HCT116 (cell line): ENCODE results near the gene MACF1. TPM values are rescaled to one million over a fixed set of nuclear protein-coding genes. Genes with fewer than 3 reads are reported as not detected.

Source experiments
- ATAC-seq: fragments of 200-7000 bp; cut with Tn5 transposase; 2 replicates; pipeline ENCODE4 v1.9.1; 2020; ENCODE audit warnings: mild to moderate bottlenecking, moderate library complexity
- BruUV-seq: library from RNA; stranded (reverse); fragments of 400-500 nt; replicated peaks from 2 replicates; lab custom pipeline; 2021; lab: Mats Ljungman, UMichigan
- CTCF ChIA-PET: fragments of 300-600 bp; sonication (Branson Sonifier 250); formaldehyde crosslinking; loops from one replicate; lab custom pipeline; 2021; ENCODE audit warnings: antibody characterized with exemption; lab: Charles Lee
- POLR2A ChIA-PET: fragments of 300-600, 350-600 bp; sonication (Branson Sonifier 250); formaldehyde crosslinking; loops from one replicate; lab custom pipeline; 2021; ENCODE audit warnings: antibody characterized with exemption; lab: Charles Lee
- RAD21 ChIA-PET, 2 experiments: fragments of 300-600 bp; sonication (Branson Sonifier 250); formaldehyde crosslinking; loops; one replicate each; lab custom pipeline; 2023; ENCODE audit warnings: low total read pairs in 2 of 2; ENCODE audit not compliant: uncharacterized antibody in 2 of 2, unreplicated experiment in 2 of 2, low non-redundant PET in 1 of 2; lab: Charles Lee
- DNase-seq: peaks from one replicate; pipeline ENCODE4 v3.0.0-alpha.2; 2010; ENCODE audit warnings: low read depth, low spot score
- H2AFZ ChIP-seq: fragments of 200-600 bp; shearing (Covaris generic), sonication (generic); 2 replicates; pipeline ENCODE4 v1.6.1; 2017; ENCODE audit warnings: low read depth, mixed run types, mixed read lengths, antibody characterized with exemption, low read length; ENCODE audit not compliant: poor library complexity, severe bottlenecking
- H3K27ac ChIP-seq: 2 replicates; pipeline ENCODE4 v1.5.1; 2012; ENCODE audit warnings: low read depth, low read length
- H3K27me3 ChIP-seq: fragments of 200-600 bp; sonication (generic); 2 replicates; pipeline ENCODE4 v1.6.1; 2016; ENCODE audit warnings: mixed run types, low read length, mixed read lengths; ENCODE audit not compliant: insufficient read depth
- H3K36me3 ChIP-seq, 2 experiments: fragments of 200-500 bp in 1 of 2; fragments of 200-600 bp in 1 of 2; sonication (Bioruptor generic) in 1 of 2; sonication (generic) in 1 of 2; 2 replicates each; pipeline versions ENCODE4 v1.5.1 to v1.6.1; 2014 to 2016; ENCODE audit warnings: low read length in 2 of 2, inconsistent platforms in 1 of 2, mixed read lengths in 1 of 2, mixed run types in 1 of 2; ENCODE audit not compliant: insufficient read depth in 2 of 2, control insufficient read depth in 1 of 2
- H3K4me1 ChIP-seq, 2 experiments: fragments of 200-600 bp in 1 of 2; sonication (generic) in 1 of 2; 2 replicates each; pipeline versions ENCODE4 v1.5.1 to v1.6.1; 2012 to 2017; ENCODE audit warnings: low read length in 2 of 2, inconsistent platforms in 1 of 2, mild to moderate bottlenecking in 1 of 2, mixed read lengths in 1 of 2, mixed run types in 1 of 2, moderate library complexity in 1 of 2; ENCODE audit not compliant: insufficient read depth in 2 of 2, control insufficient read depth in 1 of 2
- H3K4me2 ChIP-seq: fragments of 200-600 bp; sonication (generic); 2 replicates; pipeline ENCODE4 v1.6.1; 2017; ENCODE audit warnings: mixed run types, low read length, mixed read lengths
- H3K4me3 ChIP-seq, 2 experiments: fragments of 200-600 bp in 1 of 2; sonication (generic) in 1 of 2; replicated peaks in 1 of 2; 2 replicates each; pipeline ENCODE4 v1.5.1; 2011 to 2016; ENCODE audit warnings: low read length in 2 of 2, control low read depth in 1 of 2, low read depth in 1 of 2, mild to moderate bottlenecking in 1 of 2, mixed read lengths in 1 of 2, mixed run types in 1 of 2
- H3K79me2 ChIP-seq: fragments of 200-600 bp; sonication (generic); 2 replicates; pipeline ENCODE4 v1.6.1; 2017; ENCODE audit warnings: mild to moderate bottlenecking, mixed run types, low read length, moderate library complexity, mixed read lengths; ENCODE audit not compliant: insufficient read depth
- H3K9ac ChIP-seq: fragments of 200-600 bp; sonication (generic); 2 replicates; pipeline ENCODE4 v1.6.1; 2016; ENCODE audit warnings: low read length, mixed read lengths
- H3K9me2 ChIP-seq: fragments of 200-600 bp; sonication (generic), shearing (Covaris generic); 2 replicates; pipeline ENCODE4 v1.6.1; 2017; ENCODE audit warnings: mixed run types, mild to moderate bottlenecking, moderate library complexity; ENCODE audit not compliant: insufficient read depth
- H3K9me3 ChIP-seq, 2 experiments: fragments of 200-500 bp in 1 of 2; fragments of 200-600 bp in 1 of 2; sonication (Bioruptor generic) in 1 of 2; sonication (generic) in 1 of 2; 2 replicates each; pipeline ENCODE4 v1.6.1; 2014 to 2017; ENCODE audit warnings: low read length in 2 of 2, mixed read lengths in 2 of 2, inconsistent platforms in 1 of 2, low read depth in 1 of 2, mild to moderate bottlenecking in 1 of 2, mixed run types in 1 of 2, moderate library complexity in 1 of 2; ENCODE audit not compliant: control insufficient read depth in 1 of 2, insufficient read depth in 1 of 2
- H4K20me1 ChIP-seq: fragments of 200-600 bp; sonication (generic), shearing (Covaris generic); 2 replicates; pipeline ENCODE4 v1.6.1; 2017; ENCODE audit warnings: mixed run types, mild to moderate bottlenecking, moderate library complexity; ENCODE audit not compliant: insufficient read depth
- ATF3 ChIP-seq: IDR thresholded peaks from 2 replicates; pipeline ENCODE4 v1.6.1; 2012
- CBX3 ChIP-seq: IDR thresholded peaks from 2 replicates; pipeline ENCODE4 v1.6.1; 2012; ENCODE audit warnings: low read depth
- CEBPB ChIP-seq: IDR thresholded peaks from 2 replicates; pipeline ENCODE4 v1.6.1; 2012; ENCODE audit warnings: low read depth
- CTCF ChIP-seq, 3 experiments: fragments of 200-600 bp in 1 of 3; sonication (generic) in 1 of 3; IDR thresholded peaks in 2 of 3; conservative IDR thresholded peaks in 1 of 3; 2 replicates each; pipeline ENCODE4 v1.5.1; 2012 to 2017; ENCODE audit warnings: low read depth in 2 of 3, low read length in 2 of 3, antibody characterized with exemption in 1 of 3, borderline replicate concordance in 1 of 3, control low read depth in 1 of 3, mild to moderate bottlenecking in 1 of 3, mixed read lengths in 1 of 3, mixed run types in 1 of 3, moderate library complexity in 1 of 3; ENCODE audit not compliant: insufficient read depth in 1 of 3
- EGR1 ChIP-seq: IDR thresholded peaks from 2 replicates; pipeline ENCODE4 v1.6.1; 2012; ENCODE audit warnings: low read depth
- ELF1 ChIP-seq: IDR thresholded peaks from 2 replicates; pipeline ENCODE4 v1.6.1; 2012; ENCODE audit warnings: low read depth, borderline replicate concordance
- EZH2phosphoT487 ChIP-seq: fragments of 200-600 bp; IDR thresholded peaks from 2 replicates; pipeline ENCODE4 v1.6.1; 2018; ENCODE audit warnings: antibody characterized with exemption, borderline replicate concordance
- FOSL1 ChIP-seq: IDR thresholded peaks from 2 replicates; pipeline ENCODE4 v1.6.1; 2012; ENCODE audit warnings: low read depth
- POLR2AphosphoS5 ChIP-seq: IDR thresholded peaks from 2 replicates; pipeline ENCODE4 v1.6.1; 2011; ENCODE audit warnings: mild to moderate bottlenecking, low read depth, low read length, moderate library complexity
- REST ChIP-seq: IDR thresholded peaks from 2 replicates; pipeline ENCODE4 v1.6.1; 2012; ENCODE audit warnings: low read depth
- SIN3A ChIP-seq: IDR thresholded peaks from 2 replicates; pipeline ENCODE4 v1.6.1; 2012; ENCODE audit warnings: low read depth
- SP1 ChIP-seq: IDR thresholded peaks from 2 replicates; pipeline ENCODE4 v1.6.1; 2012; ENCODE audit warnings: low read depth
- SRF ChIP-seq: IDR thresholded peaks from 2 replicates; pipeline ENCODE4 v1.6.1; 2012; ENCODE audit warnings: low read depth
- YY1 ChIP-seq: IDR thresholded peaks from 2 replicates; pipeline ENCODE4 v1.6.1; 2011; ENCODE audit warnings: low read length, low read depth, moderate library complexity, mild to moderate bottlenecking; ENCODE audit not compliant: insufficient replicate concordance; ENCODE audit errors: extremely low read depth
- ZBTB33 ChIP-seq: IDR thresholded peaks from 2 replicates; pipeline ENCODE4 v1.6.1; 2011; ENCODE audit warnings: mild to moderate bottlenecking, low read length, moderate library complexity; ENCODE audit not compliant: insufficient replicate concordance; ENCODE audit errors: extremely low read depth
- ZFX ChIP-seq: fragments of 450-650 bp; IDR thresholded peaks from 2 replicates; pipeline ENCODE4 v1.6.1; 2017
- intact Hi-C: fragments of 100-400 bp; cut with micrococcal nuclease; formaldehyde crosslinking; loops from 2 replicates; pipeline ENCODE4 v1.10.0; 2022
- total RNA-seq: library from RNA; stranded (reverse); gene quantifications from one replicate; pipeline ENCODE4 v1.2.1, GENCODE V29; 2021; ENCODE audit not compliant: unreplicated experiment

Gene MACF1
- total RNA-seq, 1 experiment from 2014 or later = 146 TPM

GRCh38 chr1:39214021-39214713, 9.7 kb downstream of the MACF1 start:
- TF ChIP-seq FOSL1 (no peak), ZFX (no peak), POLR2AphosphoS5 (no peak), YY1 (no peak), SIN3A (no peak), ZBTB33 (no peak), CBX3 (no peak), CTCF (IDR thresholded peaks at IDR 0.05 in 2 of 3, conservative IDR thresholded peaks at IDR 0.05 in 1 of 3; ENCODE audit: borderline replicate concordance in 1 of 3, insufficient read depth in 1 of 3, low read depth in 2 of 3, low read length in 2 of 3) (no peak), REST (no peak), EZH2phosphoT487 (no peak), EGR1 (no peak), CEBPB (no peak), ATF3 (no peak), ELF1 (no peak), SP1 (no peak), SRF (no peak)
- no peak overlapping the region for H3K27ac ChIP-seq
- H3K36me3 ChIP-seq = no peaks in the 10 kb centered on the region
- ChIA-PET POLR2A (interaction anchor here (0.7 to 1.6 kb wide), 2 partner anchors 9 to 21 kb away, joined by 3 to 5 read pairs; no protein-coding TSS in a partner anchor), CTCF (interaction anchor here (1.0 to 1.3 kb wide), 2 partner anchors 22 to 45 kb away, joined by 3 to 4 read pairs; no protein-coding TSS in a partner anchor), RAD21 (no interaction called here)
- no peak overlapping the region for H3K4me3 ChIP-seq
- no peaks in the 10 kb centered on the region for H4K20me1 ChIP-seq
- no peak overlapping the region for H2AFZ ChIP-seq
- H3K9me3 ChIP-seq = no peaks in the 10 kb centered on the region
- no peaks in the 10 kb centered on the region for H3K9me2 ChIP-seq
- 0 out of 2 replicates have a peak overlapping the region, but pooled peaks have one; percentile 13 for H3K4me2 ChIP-seq
- peak; percentile 42; the same call in 1 of the 2 replicates for ATAC-seq
- intact Hi-C loops = no loop called here
- no peak for DNase-seq
- H3K27me3 ChIP-seq = no peaks in the 10 kb centered on the region
- BruUV-seq = no TSS peak
- H3K9ac ChIP-seq = no peak overlapping the region
- peaks cover 13 to 20% of the 10 kb centered on the region in 2 experiments; a peak in 3 of 4 replicates for H3K4me1 ChIP-seq
- peaks cover 6% of the 10 kb centered on the region; the same call in 1 of the 2 replicates for H3K79me2 ChIP-seq
